NB4 (cell line): ENCODE results near the gene TMEM178A.

Source experiments
- DNase-seq: peaks from one replicate; pipeline ENCODE4 v3.0.0; 2010; ENCODE audit warnings: low read depth
- H3K4me3 ChIP-seq: one replicate; pipeline ENCODE4 v1.5.1; 2011; ENCODE audit warnings: mild to moderate bottlenecking, low read depth, low read length, moderate library complexity
- CTCF ChIP-seq: IDR thresholded peaks from one replicate; pipeline ENCODE4 v1.5.1; 2012; ENCODE audit warnings: low read depth, low read length
- MYC ChIP-seq: IDR thresholded peaks from 2 replicates; pipeline ENCODE4 v1.6.1; 2011; ENCODE audit warnings: low read depth, low read length
- POLR2A ChIP-seq: IDR thresholded peaks from 2 replicates; pipeline ENCODE4 v1.6.1; 2011; ENCODE audit warnings: mild to moderate bottlenecking; ENCODE audit not compliant: insufficient read length; ENCODE audit errors: extremely low read depth
- TF ChIP-seq, protein P1 (sequence below): IDR thresholded peaks from 2 replicates; pipeline ENCODE4 v1.6.1; 2011; ENCODE audit warnings: low read depth, low read length

TMEM178A gene

DNA sequence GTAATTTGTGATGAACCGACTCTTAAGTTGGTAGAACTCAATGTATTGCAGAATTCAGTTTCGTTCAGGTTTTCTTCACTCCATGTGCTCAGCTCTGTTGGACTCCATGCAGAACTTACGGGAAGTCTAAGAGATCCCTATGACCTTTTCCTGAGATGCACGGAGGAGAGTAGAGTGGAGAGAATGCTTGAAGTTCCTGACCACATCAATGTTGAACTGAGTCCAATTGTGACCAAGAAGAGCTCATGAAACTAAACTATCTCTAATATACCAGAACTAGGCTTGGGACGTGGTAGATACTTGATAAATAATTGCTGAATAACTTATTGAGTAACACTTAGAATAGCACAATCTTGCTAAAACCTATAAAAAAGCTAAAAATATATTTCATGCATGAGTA is 47.2 kb downstream of the TMEM178A start:
- no peak overlapping the region for H3K4me3 ChIP-seq
- DNase-seq: no peak
- TF ChIP-seq, protein P1, sequence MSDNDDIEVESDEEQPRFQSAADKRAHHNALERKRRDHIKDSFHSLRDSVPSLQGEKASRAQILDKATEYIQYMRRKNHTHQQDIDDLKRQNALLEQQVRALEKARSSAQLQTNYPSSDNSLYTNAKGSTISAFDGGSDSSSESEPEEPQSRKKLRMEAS: no peak
- TF ChIP-seq POLR2A (no peak), MYC (no peak), CTCF (no peak)

GRCh38 chr2:39715095-39715494 is 49.4 kb downstream of the TMEM178A start:
- no peak for DNase-seq

DNA sequence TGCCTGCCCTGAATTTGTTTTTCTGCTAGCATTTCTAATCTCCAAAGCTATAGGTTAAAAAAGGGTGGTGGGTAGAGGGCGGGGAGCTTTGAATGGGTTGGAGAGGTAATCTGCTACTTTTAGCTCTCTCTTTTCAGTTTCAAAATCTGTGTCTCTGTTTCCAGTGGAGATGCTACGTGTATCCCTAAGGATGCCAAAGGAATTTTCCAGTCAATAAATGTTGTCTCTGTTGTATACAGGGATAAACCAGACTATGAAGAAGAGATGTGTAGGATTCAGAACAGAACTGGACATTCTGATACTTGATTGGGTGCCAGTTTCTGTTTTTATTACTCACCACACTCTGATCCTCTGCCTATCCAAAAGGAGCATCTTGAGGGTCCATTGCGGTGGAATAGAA is 50.1 kb downstream of the TMEM178A start:
- no peak overlapping the region for H3K4me3 ChIP-seq
- no peak for DNase-seq
- TF ChIP-seq, protein P1: no peak
- TF ChIP-seq MYC: no peak
- no peak for TF ChIP-seq CTCF
- TF ChIP-seq POLR2A: no peak

More at GRCh38 chr2:39715095-39715494, 49.4 kb downstream of the TMEM178A start:
- no peak overlapping the region for H3K4me3 ChIP-seq
- TF ChIP-seq, protein P1: no peak
- TF ChIP-seq POLR2A (no peak), CTCF (no peak), MYC (no peak)

DNA sequence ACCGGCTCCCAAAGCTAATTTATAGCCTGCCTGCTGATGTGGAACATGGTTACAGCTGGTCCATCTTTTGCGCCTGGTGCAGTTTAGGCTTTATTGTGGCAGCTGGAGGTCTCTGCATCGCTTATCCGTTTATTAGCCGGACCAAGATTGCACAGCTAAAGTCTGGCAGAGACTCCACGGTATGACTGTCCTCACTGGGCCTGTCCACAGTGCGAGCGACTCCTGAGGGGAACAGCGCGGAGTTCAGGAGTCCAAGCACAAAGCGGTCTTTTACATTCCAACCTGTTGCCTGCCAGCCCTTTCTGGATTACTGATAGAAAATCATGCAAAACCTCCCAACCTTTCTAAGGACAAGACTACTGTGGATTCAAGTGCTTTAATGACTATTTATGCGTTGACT is 51.4 kb downstream of the TMEM178A start:
- no peak overlapping the region for H3K4me3 ChIP-seq
- TF ChIP-seq MYC: no peak
- TF ChIP-seq CTCF: no peak
- TF ChIP-seq POLR2A: no peak
- TF ChIP-seq, protein P1: no peak

GRCh38 chr2:39718483-39718882 is 52.8 kb downstream of the TMEM178A start:
- TF ChIP-seq, protein P1: no peak
- no peak for TF ChIP-seq MYC
- no peak for TF ChIP-seq CTCF
- TF ChIP-seq POLR2A: no peak
- DNase-seq: no peak
- no peak overlapping the region for H3K4me3 ChIP-seq

More for the DNA sequence above, 51.4 kb downstream of the TMEM178A start:
- no peak for DNase-seq
